Amniotic stem cell (primary cell): ENCODE data around the gene CDH13.

Experiments used
- DNase-seq: peaks from one replicate; lab custom pipeline; 2025; lab: John Stamatoyannopoulos, UW

The CDH13 gene

GRCh38 chr16:82699260-82699659 lies 72.5 kb downstream of the CDH13 start:
- DNase-seq: no peak

- DNase-seq: peak; percentile 72
Measured at GRCh38 chr16:82699711-82700495, 73.1 kb downstream of the CDH13 start.

- no peak for DNase-seq
Measured at GRCh38 chr16:82700541-82701235, 73.9 kb downstream of the CDH13 start.

- DNase-seq: no peak
Measured at GRCh38 chr16:82701442-82701955, 74.7 kb downstream of the CDH13 start.

- DNase-seq: no peak
Measured at GRCh38 chr16:82703161-82703560, 76.4 kb downstream of the CDH13 start.

GRCh38 chr16:82703871-82704768 lies 77.4 kb downstream of the CDH13 start:
- DNase-seq: no peak

- no peak for DNase-seq
Measured at GRCh38 chr16:82709987-82710386, 83.2 kb downstream of the CDH13 start.

GRCh38 chr16:82713778-82714177 lies 87.0 kb downstream of the CDH13 start:
- no peak for DNase-seq

- DNase-seq: no peak
Measured at GRCh38 chr16:82715160-82715559, 88.4 kb downstream of the CDH13 start.

- DNase-seq: no peak
Measured at GRCh38 chr16:82715833-82716232, 89.1 kb downstream of the CDH13 start.

- DNase-seq: no peak
Measured at GRCh38 chr16:82716361-82716855, 89.6 kb downstream of the CDH13 start.

- DNase-seq: no peak
Measured at GRCh38 chr16:82720414-82720813, 93.6 kb downstream of the CDH13 start.

- DNase-seq: no peak
Measured at GRCh38 chr16:82726306-82726705, 99.5 kb downstream of the CDH13 start.

- no peak for DNase-seq
Measured at GRCh38 chr16:82728901-82729300, 102.1 kb downstream of the CDH13 start.

GRCh38 chr16:82730901-82731300 lies 104.1 kb downstream of the CDH13 start:
- no peak for DNase-seq

GRCh38 chr16:82732461-82732860 lies 105.7 kb downstream of the CDH13 start:
- DNase-seq: no peak

GRCh38 chr16:82735186-82735585 lies 108.4 kb downstream of the CDH13 start:
- no peak for DNase-seq

GRCh38 chr16:82735673-82736091 lies 108.9 kb downstream of the CDH13 start:
- no peak for DNase-seq

GRCh38 chr16:82736224-82736623 lies 109.5 kb downstream of the CDH13 start:
- DNase-seq: no peak

- DNase-seq: no peak
Measured at GRCh38 chr16:82738699-82739098, 111.9 kb downstream of the CDH13 start.

- no peak for DNase-seq
Measured at GRCh38 chr16:82741073-82741615, 114.4 kb downstream of the CDH13 start.

- DNase-seq: no peak
Measured at GRCh38 chr16:82744958-82745357, 118.2 kb downstream of the CDH13 start.
